GM20431 (cell line): Measurements from ENCODE around the gene ADAMTSL2.

Experiments used
- in situ Hi-C: fragments of 300-500 bp; cut with MseI, MboI; formaldehyde crosslinking; loops from one replicate; pipeline ENCODE4 v1.15.0; 2020; ENCODE audit warnings: low sequenced_read_pairs; ENCODE audit not compliant: unreplicated experiment

Gene ADAMTSL2

DNA sequence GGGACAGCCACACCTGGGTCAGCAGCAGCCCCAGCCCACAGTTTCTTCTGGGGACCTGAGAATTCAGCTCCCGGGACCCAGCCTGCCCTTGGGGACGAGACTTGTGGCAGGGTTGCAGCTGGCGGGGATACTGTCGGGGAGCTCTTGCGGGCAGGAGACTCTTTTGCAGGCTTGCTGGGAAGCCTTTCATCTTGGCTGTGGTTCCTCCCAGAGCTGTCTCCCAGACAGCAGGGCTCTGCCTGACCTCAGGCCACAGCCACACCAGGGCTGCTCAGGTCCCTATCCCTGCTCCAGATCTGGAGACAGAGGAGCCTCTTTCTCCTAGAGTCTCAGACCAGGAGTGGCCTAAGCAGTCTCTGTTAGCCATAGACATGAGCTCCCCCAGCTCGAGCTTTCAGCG lies 5.0 kb upstream of the ADAMTSL2 start:
- in situ Hi-C loops: no loop called here

GRCh38 chr9:133529874-133530273 lies 4.6 kb upstream of the ADAMTSL2 start:
- in situ Hi-C loops: no loop called here

- in situ Hi-C loops: no loop called here
These were observed 3.2 kb upstream of the ADAMTSL2 start for GRCh38 chr9:133531293-133531692.

DNA sequence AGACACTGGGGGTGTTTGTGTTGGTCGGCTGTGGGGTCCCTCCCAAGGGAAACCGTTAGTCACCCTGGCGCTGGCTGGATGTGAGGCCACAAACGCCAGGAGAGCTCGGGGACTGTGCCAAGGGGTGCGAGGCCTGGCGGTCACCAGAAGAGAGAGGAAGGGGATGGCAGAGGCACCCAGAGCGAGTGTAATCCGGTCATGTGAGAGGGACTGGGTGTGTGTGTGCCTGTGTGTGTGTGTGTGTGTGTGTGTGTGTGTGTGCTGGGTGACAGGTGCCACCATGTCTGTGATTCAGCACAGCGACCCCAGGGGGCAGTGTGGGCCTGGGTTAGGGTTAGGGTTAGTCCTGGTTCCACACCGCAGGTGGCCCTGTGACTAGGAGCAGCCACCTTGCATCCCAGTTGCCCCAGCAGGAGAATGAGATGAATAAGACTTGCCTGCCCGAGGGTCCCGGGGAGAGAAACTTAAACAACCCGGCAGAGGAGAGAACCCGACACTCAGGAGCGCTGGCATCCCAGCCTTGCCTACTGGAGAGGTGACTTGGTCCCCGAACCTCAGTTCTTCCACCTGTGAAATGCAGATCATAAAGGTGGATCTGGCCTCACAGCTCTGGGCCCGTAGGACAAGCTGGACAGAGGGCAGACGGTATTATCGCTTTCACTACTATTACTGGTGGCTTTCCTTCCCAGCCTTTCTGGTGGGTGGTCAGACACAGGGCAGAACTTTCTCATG lies 1.4 kb upstream of the ADAMTSL2 start:
- in situ Hi-C loops: no loop called here

DNA sequence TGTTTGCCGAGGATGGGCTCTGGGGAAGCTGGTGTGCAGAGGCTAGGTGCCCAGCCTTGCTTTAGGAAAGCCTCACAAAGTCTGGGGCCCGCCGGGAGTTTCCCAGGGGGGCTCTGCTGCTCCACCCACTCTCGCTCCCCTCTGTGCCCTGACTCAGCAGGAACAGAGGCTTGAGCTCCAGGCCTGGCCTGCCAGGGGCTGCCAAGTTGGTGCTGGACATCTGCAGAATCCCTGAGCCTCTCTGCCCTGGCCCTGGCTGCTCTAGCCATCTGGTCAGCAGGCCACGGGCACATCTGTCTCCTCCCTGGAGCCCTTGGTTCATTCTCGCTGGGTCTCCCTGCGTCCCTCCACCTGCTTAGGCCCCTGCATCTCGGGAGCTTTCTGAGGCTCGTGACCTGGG lies 647 bp upstream of the ADAMTSL2 start:
- in situ Hi-C loops: no loop called here

GRCh38 chr9:133535306-133535877 lies 888 bp downstream of the ADAMTSL2 start:
- in situ Hi-C loops: no loop called here

GRCh38 chr9:133536080-133536479 lies 1.6 kb downstream of the ADAMTSL2 start:
- in situ Hi-C loops: no loop called here

GRCh38 chr9:133536536-133536935 lies 2.0 kb downstream of the ADAMTSL2 start:
- in situ Hi-C loops: no loop called here

- in situ Hi-C loops: no loop called here
These were observed 2.8 kb downstream of the ADAMTSL2 start for GRCh38 chr9:133537257-133537656.

- in situ Hi-C loops: no loop called here
These were observed 3.7 kb downstream of the ADAMTSL2 start for GRCh38 chr9:133538176-133538575.

DNA sequence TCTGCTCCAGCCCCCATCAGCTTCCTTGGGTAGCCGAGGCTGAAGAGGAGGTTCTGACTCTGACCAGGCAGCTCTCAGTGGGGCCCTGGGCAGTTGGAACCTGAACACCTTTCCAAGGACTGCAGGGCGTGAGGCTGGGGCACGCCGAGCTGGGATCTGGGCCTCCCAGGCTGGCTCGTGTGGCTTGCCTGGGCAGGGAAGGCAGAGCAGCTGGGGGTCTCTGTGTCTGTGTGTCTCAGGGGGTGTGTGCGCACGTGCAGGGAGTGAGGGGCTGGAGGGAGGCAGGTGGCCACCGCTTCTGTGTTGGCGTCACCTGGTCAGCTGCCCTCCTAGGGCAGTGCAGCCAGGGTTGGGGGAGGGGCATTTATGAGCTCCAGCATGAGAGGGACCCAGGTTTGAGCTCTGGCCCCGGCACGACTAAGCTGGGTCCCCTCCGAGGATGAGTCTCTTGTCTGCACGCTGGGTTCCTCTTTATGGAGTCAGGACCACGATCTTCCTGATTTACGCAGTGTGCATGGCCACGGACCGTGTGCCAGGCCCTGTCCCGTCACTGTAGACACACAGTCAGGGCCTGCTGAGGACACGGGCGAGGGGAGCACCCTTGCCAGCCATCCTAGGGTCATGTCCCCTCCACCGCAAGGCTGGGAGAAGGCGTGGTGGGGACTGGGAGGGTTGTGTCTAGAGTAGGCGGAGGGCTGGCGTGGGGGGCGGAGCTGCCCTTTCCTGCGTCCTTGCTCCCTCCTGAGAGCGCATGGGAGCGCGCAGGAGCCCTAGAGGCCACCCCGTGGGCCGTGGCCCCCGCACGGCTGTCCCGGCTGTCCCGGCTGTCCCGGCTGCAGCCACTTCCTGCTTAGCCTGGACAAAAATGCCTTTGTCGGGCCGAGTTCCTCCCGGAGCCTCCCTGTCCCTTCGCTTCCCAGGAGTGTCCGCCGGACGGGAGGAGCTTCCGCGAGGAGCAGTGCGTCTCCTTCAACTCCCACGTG lies 4.6 kb downstream of the ADAMTSL2 start:
- in situ Hi-C loops: no loop called here

DNA sequence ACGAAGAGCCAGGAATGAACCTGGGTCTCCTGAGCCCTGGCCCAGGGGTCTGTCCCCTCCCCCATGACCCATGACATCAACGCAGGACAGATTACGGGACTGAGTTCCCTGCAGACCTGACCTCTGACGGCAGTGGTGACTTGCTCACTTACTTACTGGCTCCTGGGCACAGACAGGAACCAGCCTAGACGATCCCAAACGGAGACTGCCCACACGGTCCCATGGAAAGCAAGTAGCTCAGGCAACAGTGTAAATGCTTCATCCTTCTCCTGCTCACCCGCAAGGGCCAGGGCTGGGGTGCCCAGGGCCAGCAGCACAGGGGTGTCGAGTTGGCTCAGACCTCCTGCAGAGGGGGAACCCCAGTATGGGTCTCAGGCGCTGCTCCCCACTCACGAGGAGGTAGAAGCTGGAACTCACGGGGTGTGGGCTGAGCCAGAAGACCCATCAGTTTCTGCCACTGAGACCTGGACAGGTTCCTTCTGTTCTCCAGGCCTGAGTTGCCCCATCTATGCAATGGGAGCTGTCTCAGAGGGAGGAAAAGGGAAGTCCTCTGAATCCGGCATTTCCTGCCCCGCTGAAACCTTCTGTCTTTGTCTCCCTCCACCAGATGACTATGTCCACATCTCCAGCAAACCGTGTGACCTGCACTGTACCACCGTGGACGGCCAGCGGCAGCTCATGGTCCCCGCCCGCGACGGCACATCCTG lies 5.6 kb downstream of the ADAMTSL2 start:
- in situ Hi-C loops: no loop called here

DNA sequence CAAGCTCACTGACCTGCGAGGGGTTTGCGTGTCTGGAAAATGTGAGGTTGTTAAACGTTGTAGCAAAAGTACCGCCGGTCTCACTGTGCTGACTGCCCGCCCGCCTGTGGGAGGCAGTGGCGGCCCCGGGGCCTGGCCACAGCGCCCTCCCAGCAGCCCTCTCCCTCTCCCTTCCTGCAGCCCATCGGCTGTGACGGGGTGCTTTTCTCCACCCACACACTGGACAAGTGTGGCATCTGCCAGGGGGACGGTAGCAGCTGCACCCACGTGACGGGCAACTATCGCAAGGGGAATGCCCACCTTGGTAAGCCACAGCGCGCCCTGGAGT lies 6.2 kb downstream of the ADAMTSL2 start:
- in situ Hi-C loops: no loop called here

GRCh38 chr9:133542002-133542401 lies 7.5 kb downstream of the ADAMTSL2 start:
- in situ Hi-C loops: no loop called here

DNA sequence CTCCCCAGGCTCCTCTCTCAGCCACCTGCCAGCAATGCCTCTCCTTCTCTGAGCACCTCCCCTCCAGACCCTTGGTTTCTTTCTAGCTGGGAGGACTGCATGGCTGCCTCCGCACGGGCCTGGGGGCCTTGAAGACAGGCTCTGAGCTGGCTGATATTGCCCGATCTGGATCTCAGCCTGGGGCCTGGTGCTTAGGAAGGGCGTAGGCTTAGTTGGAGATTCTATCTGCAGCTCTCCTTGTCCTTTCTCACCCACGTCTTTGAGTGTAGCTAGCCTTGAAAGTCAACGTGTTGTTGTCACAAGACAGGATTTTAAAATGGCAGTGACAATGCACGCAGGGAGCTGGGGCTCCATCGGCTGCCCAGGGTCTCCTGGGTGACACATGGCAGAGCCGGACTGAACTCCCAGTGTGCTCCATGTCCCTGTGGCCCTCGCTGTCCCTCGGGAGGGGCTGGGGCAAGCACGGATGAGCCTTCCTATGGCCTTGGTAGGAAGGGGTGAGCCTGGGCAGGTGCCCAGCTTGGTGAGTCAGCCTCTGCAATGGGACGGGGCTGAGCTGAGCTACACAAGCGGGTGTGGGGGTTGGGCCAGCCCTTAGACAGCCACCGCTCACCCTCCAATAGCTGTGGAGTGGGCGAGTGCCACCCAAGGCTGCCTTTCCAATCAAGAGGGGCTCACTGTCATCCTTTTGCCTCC lies 9.4 kb downstream of the ADAMTSL2 start:
- in situ Hi-C loops: no loop called here

DNA sequence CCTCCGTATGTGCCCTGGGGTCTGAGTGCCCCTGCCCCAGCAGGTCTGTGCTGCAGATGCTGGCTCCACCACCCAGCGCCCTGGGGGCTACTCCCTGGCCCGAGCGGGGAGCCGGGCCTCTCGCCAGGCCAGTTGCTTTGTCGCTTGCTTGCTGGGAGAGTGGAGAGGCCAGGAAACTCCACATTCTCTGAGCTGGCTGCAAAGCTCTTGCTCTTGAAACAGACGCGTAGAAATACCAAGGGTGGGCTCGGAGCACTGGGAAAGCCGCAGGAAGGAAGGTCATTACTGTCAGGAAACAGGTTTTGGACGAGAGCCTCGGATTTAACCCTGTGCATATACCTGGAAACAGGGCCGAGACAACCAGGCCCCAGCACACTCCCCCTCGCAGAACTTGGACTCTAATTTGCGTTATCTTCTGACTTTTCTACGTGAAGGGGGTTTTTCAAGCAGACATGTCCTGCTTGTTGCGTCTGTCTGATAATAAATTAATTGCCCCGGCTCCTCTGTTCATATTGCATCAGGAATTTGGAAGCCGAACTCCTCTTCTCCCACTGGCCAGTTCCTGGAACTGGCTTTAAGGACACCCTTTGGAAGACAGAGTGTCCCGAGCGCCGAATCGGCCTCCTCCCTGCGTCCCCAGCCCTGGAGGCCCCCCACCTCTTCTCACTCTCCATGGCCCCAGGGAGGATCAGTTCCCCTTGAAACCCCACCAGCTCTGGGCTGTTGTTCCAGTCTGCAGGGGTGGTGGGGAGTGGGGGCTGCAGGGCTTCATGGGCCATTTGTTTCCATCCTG lies 11.2 kb downstream of the ADAMTSL2 start:
- in situ Hi-C loops: no loop called here

- in situ Hi-C loops: no loop called here
These were observed 11.8 kb downstream of the ADAMTSL2 start for GRCh38 chr9:133546287-133546680.

- in situ Hi-C loops: no loop called here
These were observed 12.6 kb downstream of the ADAMTSL2 start for GRCh38 chr9:133547116-133547515.

DNA sequence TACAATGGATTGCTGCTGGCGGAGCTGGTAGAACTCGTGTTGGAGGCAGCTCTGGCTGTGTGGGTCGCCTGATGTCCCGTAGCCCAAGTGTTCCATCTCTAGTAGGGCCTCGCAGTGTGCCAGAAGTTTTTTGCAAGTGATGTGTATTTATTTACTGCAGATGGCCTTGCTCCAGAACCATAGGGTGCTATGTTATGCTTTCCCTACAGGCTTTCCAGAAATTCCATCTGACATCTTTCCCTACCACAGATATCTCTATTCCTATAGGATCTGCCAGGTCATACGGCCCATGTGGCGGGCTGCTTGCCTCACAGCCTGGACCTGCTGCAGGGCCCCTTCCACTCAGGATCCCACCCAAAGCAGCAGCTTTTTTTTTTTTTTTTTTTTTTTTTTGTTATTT lies 16.9 kb downstream of the ADAMTSL2 start:
- in situ Hi-C loops: no loop called here
